Stimulated activated naive CD4-positive, alpha-beta T cell treated with Interleukin-2 at 50 U/mL for 16 hours (primary cell): ENCODE measurements around the gene ACOT12.

Experiments used
- DNase-seq: peaks from one replicate; lab custom pipeline; 2025; lab: John Stamatoyannopoulos, UW

Gene ACOT12

GRCh38 chr5:81288021-81288433, 105.9 kb downstream of the ACOT12 start:
- no peak for DNase-seq

GRCh38 chr5:81286059-81286617, 107.8 kb downstream of the ACOT12 start:
- no peak for DNase-seq

GRCh38 chr5:81283976-81284375, 110.0 kb downstream of the ACOT12 start:
- DNase-seq, result no peak
